SK-N-MC (cell line): Measurements from ENCODE around the gene PHLDB2.

ENCODE experiments used
- EZH2 ChIP-seq: fragments of 200-600 bp; sonication (generic); IDR thresholded peaks from one replicate; pipeline ENCODE4 v1.6.1; 2017; ENCODE audit warnings: antibody characterized with exemption
- FOXP2 ChIP-seq: optimal IDR thresholded peaks from 2 replicates; pipeline ENCODE3; 2011; ENCODE audit warnings: mild to moderate bottlenecking, moderate library complexity; ENCODE audit not compliant: insufficient read depth; ENCODE audit errors: extremely low read length, control extremely low read depth
- POLR2AphosphoS5 ChIP-seq: IDR thresholded peaks from 2 replicates; pipeline ENCODE4 v1.6.1; 2012; ENCODE audit warnings: mild to moderate bottlenecking, low read depth, low read length, borderline replicate concordance

DNA sequence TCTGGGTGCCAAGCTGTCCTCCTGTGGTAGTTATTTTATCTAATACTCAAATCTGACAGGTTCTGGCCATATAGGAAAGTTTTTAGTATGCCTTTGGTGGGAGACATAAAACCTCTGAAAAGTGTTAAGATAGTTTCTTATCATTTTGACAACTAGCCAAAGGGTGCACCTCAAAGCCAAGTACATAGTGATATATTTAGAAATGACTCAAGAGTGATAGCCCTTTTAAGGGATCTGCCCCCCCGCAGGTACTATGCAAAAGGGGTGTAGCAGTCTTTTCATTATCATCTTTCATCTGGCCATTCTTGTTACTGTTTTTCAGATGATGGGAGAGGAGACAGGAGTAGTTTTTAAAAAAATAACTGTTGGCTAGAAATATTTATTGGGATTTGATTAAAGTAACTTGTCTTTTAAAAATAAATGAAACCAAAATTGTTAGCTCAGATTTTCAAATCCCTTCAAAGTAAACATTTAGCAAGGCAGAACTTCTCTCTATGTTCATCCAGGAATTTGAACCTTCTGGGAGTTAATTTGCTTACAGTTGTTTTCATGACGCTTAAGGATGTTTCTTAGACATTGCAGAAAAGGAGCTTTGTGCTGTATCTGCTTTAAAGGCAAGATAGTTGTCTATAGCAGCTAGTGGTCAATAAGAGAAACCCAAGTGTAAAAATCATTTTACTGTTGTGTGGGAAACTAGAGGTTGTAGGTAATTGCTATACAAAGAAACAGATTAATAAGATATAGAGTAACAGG lies 5.1 kb downstream of the PHLDB2 start:
- no peak for TF ChIP-seq EZH2
- TF ChIP-seq POLR2AphosphoS5 = no peak
- no peak for TF ChIP-seq FOXP2
